Measurements from ENCODE around the gene ARHGAP45. TPM values are rescaled to one million over a fixed set of nuclear protein-coding genes. Genes with fewer than 3 reads are reported as not detected.

ARHGAP45 gene
- total RNA-seq, 1 donor from 2014 or later: 312 TPM

DNA sequence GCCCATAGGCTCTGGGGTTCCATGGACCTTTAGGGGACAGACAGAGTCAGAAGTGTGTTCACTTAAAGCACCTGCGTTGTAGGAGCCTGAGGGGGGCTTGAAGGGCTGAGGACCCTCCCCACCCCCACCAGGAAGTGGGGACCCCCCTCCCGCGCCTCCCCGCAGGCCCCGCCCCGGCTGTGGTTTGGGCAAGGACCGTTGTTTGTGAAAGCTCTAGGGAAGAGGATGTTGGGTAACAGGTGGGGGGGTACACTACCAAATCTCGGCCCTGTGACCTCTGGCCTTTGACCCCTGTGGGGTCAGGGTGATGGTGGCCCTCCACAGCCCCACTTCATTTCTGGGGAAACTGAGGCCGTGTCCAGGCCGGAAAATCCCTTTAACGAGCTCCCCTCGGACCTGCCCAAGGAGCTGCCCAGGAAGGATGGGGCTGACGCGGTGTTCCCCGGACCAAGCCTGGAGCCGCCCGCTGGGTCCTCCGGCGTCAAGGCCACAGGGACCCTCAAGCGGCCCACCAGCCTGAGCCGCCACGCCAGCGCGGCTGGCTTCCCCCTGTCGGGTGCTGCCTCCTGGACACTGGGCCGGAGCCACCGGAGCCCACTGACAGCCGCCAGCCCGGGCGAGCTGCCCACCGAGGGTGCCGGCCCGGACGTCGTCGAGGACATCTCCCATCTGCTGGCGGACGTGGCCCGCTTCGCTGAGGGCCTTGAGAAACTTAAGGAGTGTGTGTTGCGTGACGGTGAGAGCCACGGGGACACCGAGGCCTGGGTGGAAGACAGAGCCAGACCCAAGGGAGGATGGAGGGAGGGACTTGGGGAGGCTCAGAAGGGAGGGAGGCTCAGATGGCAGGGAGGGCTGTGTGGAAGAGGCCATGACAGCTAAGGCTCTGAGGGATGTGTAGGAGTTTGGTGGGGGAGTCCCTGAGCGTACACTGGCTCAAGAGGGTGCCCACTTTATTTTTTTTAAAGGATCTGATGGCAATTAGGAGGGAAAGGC, 1.3 kb downstream of the ARHGAP45 start:
- ATAC-seq (ENCODE audit: low read depth) (peak; percentile 3), DNase-seq (no peak)
- TF ChIP-seq, protein P1, sequence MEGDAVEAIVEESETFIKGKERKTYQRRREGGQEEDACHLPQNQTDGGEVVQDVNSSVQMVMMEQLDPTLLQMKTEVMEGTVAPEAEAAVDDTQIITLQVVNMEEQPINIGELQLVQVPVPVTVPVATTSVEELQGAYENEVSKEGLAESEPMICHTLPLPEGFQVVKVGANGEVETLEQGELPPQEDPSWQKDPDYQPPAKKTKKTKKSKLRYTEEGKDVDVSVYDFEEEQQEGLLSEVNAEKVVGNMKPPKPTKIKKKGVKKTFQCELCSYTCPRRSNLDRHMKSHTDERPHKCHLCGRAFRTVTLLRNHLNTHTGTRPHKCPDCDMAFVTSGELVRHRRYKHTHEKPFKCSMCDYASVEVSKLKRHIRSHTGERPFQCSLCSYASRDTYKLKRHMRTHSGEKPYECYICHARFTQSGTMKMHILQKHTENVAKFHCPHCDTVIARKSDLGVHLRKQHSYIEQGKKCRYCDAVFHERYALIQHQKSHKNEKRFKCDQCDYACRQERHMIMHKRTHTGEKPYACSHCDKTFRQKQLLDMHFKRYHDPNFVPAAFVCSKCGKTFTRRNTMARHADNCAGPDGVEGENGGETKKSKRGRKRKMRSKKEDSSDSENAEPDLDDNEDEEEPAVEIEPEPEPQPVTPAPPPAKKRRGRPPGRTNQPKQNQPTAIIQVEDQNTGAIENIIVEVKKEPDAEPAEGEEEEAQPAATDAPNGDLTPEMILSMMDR (IDR thresholded peaks at IDR 0.05): no peak
- Mint-ChIP-seq H3K36me3 (ENCODE audit: low read depth) (peaks cover 35% of the 10 kb centered on the region), H3K4me1 (peaks cover 57% of the 10 kb centered on the region), H3K4me3 (peak overlapping the region; percentile 93), H3K27ac (peak overlapping the region; percentile 92), H3K9me3 (no peaks in the 10 kb centered on the region), H3K27me3 (no peaks in the 10 kb centered on the region)
- intact Hi-C loops (cut with micrococcal nuclease): loop anchor here (1.0 to 5.0 kb wide), 4 partner anchors 14 to 124 kb away; partner anchors contain the start of genes GPX4, RNU6-2 and TMEM259
- ChIA-PET CTCF (interaction anchor here (1.1 to 1.9 kb wide), 5 partner anchors 10 to 204 kb away, joined by 3 to 6 read pairs (median 4); partner anchors contain the start of gene ABCA7), POLR2A (interaction anchor here (0.5 to 5.3 kb wide), 22 partner anchors 8 to 297 kb away, joined by 3 to 140 read pairs (median 9); partner anchors contain the start of genes ABCA7, CIRBP, CNN2 and GPX4)

DNA sequence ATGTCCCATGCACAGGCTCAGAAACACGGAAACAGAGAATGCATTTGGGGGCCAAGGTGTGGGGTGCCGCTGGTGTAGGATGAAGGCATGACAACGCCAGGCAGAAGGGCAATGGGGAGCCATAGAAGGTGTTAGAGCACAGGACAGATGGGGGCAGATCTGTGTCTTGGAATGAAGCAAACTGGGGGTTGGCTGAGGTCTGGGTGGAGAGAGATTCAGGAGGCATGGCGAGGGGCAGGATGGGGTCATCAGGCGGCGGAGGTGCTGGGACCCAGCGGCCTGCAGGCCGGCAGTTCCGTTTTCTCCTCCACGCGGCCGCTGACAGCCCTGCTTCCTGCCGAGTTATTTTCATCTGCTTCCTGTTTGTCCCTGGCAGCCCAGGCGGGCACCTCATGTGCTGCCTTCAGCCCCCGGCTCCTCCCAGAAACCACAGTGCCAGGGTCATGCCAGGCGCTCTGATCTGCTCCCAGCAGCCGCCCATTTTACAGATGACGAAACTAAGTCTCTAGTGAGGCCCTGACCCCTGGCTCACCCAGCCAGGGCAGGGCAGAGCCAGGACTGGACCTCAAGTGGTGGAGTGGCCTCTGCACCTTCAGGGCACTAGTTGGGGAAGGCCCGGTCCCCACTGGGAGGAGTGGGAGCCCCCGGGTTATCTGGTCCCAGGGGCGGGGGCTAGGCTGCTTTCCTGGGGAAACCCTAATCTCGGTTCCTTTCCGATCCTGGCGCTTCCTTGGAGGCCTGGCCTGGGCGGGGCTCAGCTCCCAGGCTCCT, 2.2 kb downstream of the ARHGAP45 start:
- TF ChIP-seq, protein P1 (IDR thresholded peaks at IDR 0.05): no peak
- Mint-ChIP-seq H3K27ac (peak overlapping the region; percentile 92), H3K36me3 (ENCODE audit: low read depth) (peaks cover 42% of the 10 kb centered on the region), H3K9me3 (no peaks in the 10 kb centered on the region), H3K4me1 (peaks cover 64% of the 10 kb centered on the region), H3K4me3 (peak overlapping the region; percentile 93), H3K27me3 (no peaks in the 10 kb centered on the region)
- ATAC-seq (ENCODE audit: low read depth): peak; percentile 43
- CTCF ChIA-PET: no interaction called here
- intact Hi-C loops (cut with micrococcal nuclease): loop anchor here (1.0 to 5.0 kb wide), 4 partner anchors 14 to 123 kb away; partner anchors contain the start of genes GPX4, RNU6-2 and TMEM259
- DNase-seq: peak; percentile 63
- POLR2A ChIA-PET: interaction anchor here (0.6 to 13.1 kb wide), 11 partner anchors 8 to 123 kb away, joined by 3 to 184 read pairs (median 8); partner anchors contain the start of genes ABCA7, CNN2 and GPX4

DNA sequence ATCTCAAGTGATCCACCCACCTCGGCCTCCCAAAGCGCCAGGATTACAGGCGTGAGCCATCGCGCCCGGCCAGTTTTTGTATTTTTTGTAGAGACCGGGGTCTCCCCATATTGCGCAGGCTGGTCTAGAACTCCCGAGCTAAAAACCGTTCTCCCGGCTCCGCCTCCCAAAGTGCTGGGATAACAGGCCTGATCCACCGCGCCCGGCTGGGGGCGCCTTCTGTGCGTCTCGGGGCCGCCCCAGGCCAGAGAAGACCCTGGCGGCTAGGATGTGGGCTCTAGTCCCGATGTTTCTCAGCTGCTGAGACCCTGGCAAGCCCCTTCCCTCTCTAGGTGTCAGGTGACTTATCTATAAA, 3.6 kb downstream of the ARHGAP45 start:
- no peak overlapping the region for H3K27ac Mint-ChIP-seq
- TF ChIP-seq, protein P1 (IDR thresholded peaks at IDR 0.05): no peak
- no peak for DNase-seq
- POLR2A ChIA-PET: interaction anchor here (0.7 to 13.1 kb wide), 5 partner anchors 16 to 174 kb away, joined by 3 to 184 read pairs (median 8); partner anchors contain the start of genes ABCA7 and GPX4
- CTCF ChIA-PET: no interaction called here
- intact Hi-C loops (cut with micrococcal nuclease): no loop called here
- no peak for ATAC-seq (ENCODE audit: low read depth)
- peaks cover 58% of the 10 kb centered on the region for H3K4me1 Mint-ChIP-seq
- H3K4me3 Mint-ChIP-seq: no peak overlapping the region
- no peaks in the 10 kb centered on the region for H3K27me3 Mint-ChIP-seq
- no peaks in the 10 kb centered on the region for H3K9me3 Mint-ChIP-seq
- peaks cover 44% of the 10 kb centered on the region for H3K36me3 Mint-ChIP-seq (ENCODE audit: low read depth)

DNA sequence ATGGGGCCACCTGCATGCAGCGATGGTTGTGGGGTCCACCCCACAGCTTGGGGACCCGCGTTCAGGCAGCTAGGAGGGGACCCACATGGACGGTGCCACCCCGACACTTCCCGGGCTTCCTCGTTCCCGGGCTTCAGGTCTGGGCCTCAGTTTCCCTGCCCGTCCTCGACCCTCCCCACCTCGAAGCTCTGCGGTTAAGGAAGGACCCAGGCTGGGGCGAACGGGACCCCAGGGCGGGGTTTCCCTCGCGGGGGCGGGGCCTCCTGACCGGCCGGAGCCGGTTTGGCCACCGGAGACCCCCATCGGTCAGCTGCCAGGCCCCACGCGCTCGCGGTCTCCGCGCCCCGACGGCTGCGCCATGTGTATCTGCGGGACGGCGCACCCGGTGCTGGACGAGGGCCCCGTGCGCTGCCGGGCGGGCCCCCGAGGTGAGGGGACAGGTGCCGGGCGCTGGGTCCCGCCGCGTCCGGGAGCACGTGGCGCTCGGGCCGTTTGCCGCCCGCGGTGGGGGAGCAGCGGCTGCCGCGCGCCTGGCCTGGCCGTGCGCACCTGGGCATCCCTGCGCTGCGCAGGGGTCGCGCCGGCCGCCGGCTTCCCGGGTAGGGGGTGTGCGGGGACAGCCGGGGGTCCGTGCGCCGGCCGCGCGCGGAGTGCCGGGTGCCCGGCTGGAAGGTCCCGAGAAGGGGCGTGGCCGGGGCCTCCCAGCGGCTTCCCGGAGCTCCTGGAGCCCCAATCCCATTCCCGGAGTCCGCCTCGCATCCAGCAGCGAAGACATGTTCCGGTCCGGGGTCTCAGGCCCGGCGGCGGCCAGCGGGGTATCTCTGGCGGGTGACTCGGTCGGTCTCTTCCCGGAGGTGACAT, 4.2 kb downstream of the ARHGAP45 start:
- Mint-ChIP-seq H3K4me1 (peaks cover 58% of the 10 kb centered on the region), H3K27me3 (no peaks in the 10 kb centered on the region), H3K4me3 (no peak overlapping the region), H3K9me3 (no peaks in the 10 kb centered on the region), H3K27ac (peak overlapping the region; percentile 54), H3K36me3 (ENCODE audit: low read depth) (peaks cover 50% of the 10 kb centered on the region)
- ATAC-seq (ENCODE audit: low read depth) (no peak), DNase-seq (no peak)
- ChIA-PET CTCF (no interaction called here), POLR2A (interaction anchor here (0.7 to 13.1 kb wide), 5 partner anchors 15 to 173 kb away, joined by 3 to 184 read pairs (median 8); partner anchors contain the start of genes ABCA7 and GPX4)
- intact Hi-C loops (cut with micrococcal nuclease): no loop called here
- TF ChIP-seq, protein P1 (IDR thresholded peaks at IDR 0.05): no peak

Data from activated B cell treated with CpG ODN at 0.5 μM for 24 hours (primary cell).